HepG2 (cell line): ENCODE results near the gene NUDT3. TPM values are rescaled to one million over a fixed set of nuclear protein-coding genes. Genes with fewer than 3 reads are reported as not detected.

ENCODE experiments used
- DMAP1 ChIP-seq: IDR thresholded peaks from 2 replicates; pipeline ENCODE4 v1.6.1; 2016
- E2F1 ChIP-seq: sonication (generic); formaldehyde crosslinking; IDR thresholded peaks from 2 replicates; pipeline ENCODE4 v1.5.0; 2020; ENCODE audit warnings: missing genetic modification reagents
- FOXP1 ChIP-seq, 2 experiments: fragments of 450-650 bp in 1 of 2; IDR thresholded peaks; 2 replicates each; pipeline ENCODE4 v1.6.1; 2017 to 2018; ENCODE audit warnings: antibody characterized with exemption in 1 of 2
- HINFP ChIP-seq: sonication (generic); formaldehyde crosslinking; IDR thresholded peaks from 2 replicates; pipeline ENCODE4 v1.4.0; 2020; ENCODE audit warnings: low read depth, mild to moderate bottlenecking, missing genetic modification reagents
- MED1 ChIP-seq: sonication (generic); formaldehyde crosslinking; IDR thresholded peaks from 2 replicates; pipeline ENCODE4 v1.4.0; 2020; ENCODE audit warnings: missing genetic modification reagents
- NBN ChIP-seq: fragments of 450-650 bp; conservative IDR thresholded peaks from 2 replicates; pipeline ENCODE4 v1.6.1; 2017
- NKX3-1 ChIP-seq: sonication (generic); formaldehyde crosslinking; IDR thresholded peaks from 2 replicates; pipeline ENCODE4 v1.5.0; 2020; ENCODE audit warnings: missing genetic modification reagents
- NR2C2 ChIP-seq: sonication (generic); formaldehyde crosslinking; IDR thresholded peaks from 2 replicates; pipeline ENCODE4 v1.4.0; 2020; ENCODE audit warnings: missing genetic modification reagents, mild to moderate bottlenecking, moderate library complexity, borderline replicate concordance
- NR2F6 ChIP-seq, 2 experiments: IDR thresholded peaks; 2 replicates each; pipeline ENCODE4 v1.6.1; 2016; ENCODE audit warnings: antibody characterized with exemption in 1 of 2, mild to moderate bottlenecking in 1 of 2
- PBX2 ChIP-seq: IDR thresholded peaks from 2 replicates; pipeline ENCODE4 v1.6.1; 2016; ENCODE audit warnings: control low read depth
- PBX3 ChIP-seq: sonication (generic); formaldehyde crosslinking; IDR thresholded peaks from 2 replicates; pipeline ENCODE4 v1.8.1; 2023; ENCODE audit warnings: missing genetic modification reagents, inconsistent platforms, borderline replicate concordance
- PTBP1 ChIP-seq: fragments of 200-400 bp; formaldehyde crosslinking; IDR thresholded peaks from 2 replicates; pipeline ENCODE4 v1.6.1; 2018; ENCODE audit warnings: low read length, low read depth; ENCODE audit not compliant: poor library complexity, severe bottlenecking
- SIX4 ChIP-seq: sonication (generic); formaldehyde crosslinking; IDR thresholded peaks from 2 replicates; pipeline ENCODE4 v1.4.0; 2020; ENCODE audit warnings: missing genetic modification reagents
- SMAD9 ChIP-seq: sonication (generic); formaldehyde crosslinking; IDR thresholded peaks from 2 replicates; pipeline ENCODE4 v1.5.1; 2020; ENCODE audit warnings: mild to moderate bottlenecking, missing genetic modification reagents
- SP2 ChIP-seq: sonication (generic); formaldehyde crosslinking; IDR thresholded peaks from 2 replicates; pipeline ENCODE4 v1.5.1; 2020; ENCODE audit warnings: mild to moderate bottlenecking, missing genetic modification reagents
- TCF7 ChIP-seq: sonication (generic); IDR thresholded peaks from 2 replicates; pipeline ENCODE4 v1.6.1; 2016; ENCODE audit warnings: antibody characterized with exemption, low read depth
- TP53 ChIP-seq: sonication (generic); formaldehyde crosslinking; conservative IDR thresholded peaks from 2 replicates; pipeline ENCODE4 v1.4.0; 2020; ENCODE audit warnings: missing genetic modification reagents
- ZBTB39 ChIP-seq: sonication (generic); formaldehyde crosslinking; IDR thresholded peaks from 2 replicates; pipeline ENCODE4 v1.5.0; 2020; ENCODE audit warnings: missing genetic modification reagents
- ZFP90 ChIP-seq: sonication (generic); formaldehyde crosslinking; IDR thresholded peaks from 2 replicates; pipeline ENCODE4 v1.8.0; 2022; ENCODE audit warnings: missing genetic modification reagents, mild to moderate bottlenecking, inconsistent platforms, borderline replicate concordance
- ZNF24 ChIP-seq: fragments of 450-650 bp; IDR thresholded peaks from 2 replicates; pipeline ENCODE4 v1.6.1; 2017; ENCODE audit warnings: antibody characterized with exemption, mild to moderate bottlenecking
- ZNF704 ChIP-seq: sonication (generic); formaldehyde crosslinking; IDR thresholded peaks from 2 replicates; pipeline ENCODE4 v1.8.1; 2023; ENCODE audit warnings: mild to moderate bottlenecking, inconsistent platforms, moderate library complexity, missing genetic modification reagents, borderline replicate concordance
- ZNF749 ChIP-seq: sonication (generic); formaldehyde crosslinking; IDR thresholded peaks from 2 replicates; pipeline ENCODE4 v1.8.0; 2022; ENCODE audit warnings: mild to moderate bottlenecking, missing genetic modification reagents, moderate library complexity, borderline replicate concordance
- polyA plus RNA-seq, 8 experiments: library from polyadenylated mRNA; depleted of rRNA in 3 of 8; stranded (reverse) in 7 of 8; unstranded in 1 of 8; fragments of >200 nt; fragmentation: Illumina TruSeq in 4 of 8; extraction: Trizol in 4 of 8; gene quantifications; 2 replicates each; pipeline versions ENCODE4 v1.2.1 to v1.2.3, GENCODE V29; 2011 to 2016; ENCODE audit warnings: low read depth in 4 of 8, missing spikeins in 1 of 8, mixed read lengths in 1 of 8; ENCODE audit not compliant: insufficient read depth in 1 of 8
- total RNA-seq, 5 experiments: library from RNA; depleted of rRNA; stranded (reverse); fragments of >200 nt; fragmentation: Illumina TruSeq; extraction: Trizol; gene quantifications; 2 replicates each; pipeline ENCODE4 v1.2.3, GENCODE V29; 2016; ENCODE audit warnings: low read depth in 1 of 5

The NUDT3 gene
- total and polyA plus RNA-seq, 2 of the 13 experiments (the other 11 are each of a cell fraction or from before 2014, with no cell fraction given), result 20.2 to 20.6 TPM

- TF ChIP-seq PBX2 (CRISPR knock-in tag) (no peak), FOXP1 (IDR thresholded peaks at IDR 0.05) (no peak), FOXP1 (CRISPR knock-in tag; IDR thresholded peaks at IDR 0.05) (no peak), ZNF24 (no peak), SIX4 (CRISPR knock-in tag) (no peak), SP2 (CRISPR knock-in tag) (no peak), PTBP1 (no peak), ZBTB39 (no peak), PBX3 (CRISPR knock-in tag) (no peak), ZNF704 (CRISPR knock-in tag) (0 out of 2 replicates have a peak, but pooled peaks have one; percentile 53), ZNF749 (CRISPR knock-in tag) (0 out of 2 replicates have a peak, but pooled peaks have one; percentile 70), DMAP1 (CRISPR knock-in tag) (peak; percentile 87), SMAD9 (CRISPR knock-in tag) (0 out of 2 replicates have a peak, but pooled peaks have one; percentile 68), NKX3-1 (no peak), NR2F6 (IDR thresholded peaks at IDR 0.05) (no peak), NR2F6 (CRISPR knock-in tag; IDR thresholded peaks at IDR 0.05) (peak; percentile 71; the same call in 1 of the 2 replicates), MED1 (CRISPR knock-in tag) (peak; percentile 78; the same call in 1 of the 2 replicates), E2F1 (CRISPR knock-in tag) (no peak), ZFP90 (CRISPR knock-in tag) (peak; percentile 60; the same call in 1 of the 2 replicates), NR2C2 (no peak; the same call in none of the 2 replicates), TP53 (CRISPR knock-in tag) (no peak), TCF7 (no peak), NBN (no peak), HINFP (no peak)
These were observed at the start of gene NUDT3 (continued) for GRCh38 chr6:34392497-34393190.
